ENCODE measurements around the gene PAXX.

PAXX gene, protein sequence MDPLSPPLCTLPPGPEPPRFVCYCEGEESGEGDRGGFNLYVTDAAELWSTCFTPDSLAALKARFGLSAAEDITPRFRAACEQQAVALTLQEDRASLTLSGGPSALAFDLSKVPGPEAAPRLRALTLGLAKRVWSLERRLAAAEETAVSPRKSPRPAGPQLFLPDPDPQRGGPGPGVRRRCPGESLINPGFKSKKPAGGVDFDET

DNA sequence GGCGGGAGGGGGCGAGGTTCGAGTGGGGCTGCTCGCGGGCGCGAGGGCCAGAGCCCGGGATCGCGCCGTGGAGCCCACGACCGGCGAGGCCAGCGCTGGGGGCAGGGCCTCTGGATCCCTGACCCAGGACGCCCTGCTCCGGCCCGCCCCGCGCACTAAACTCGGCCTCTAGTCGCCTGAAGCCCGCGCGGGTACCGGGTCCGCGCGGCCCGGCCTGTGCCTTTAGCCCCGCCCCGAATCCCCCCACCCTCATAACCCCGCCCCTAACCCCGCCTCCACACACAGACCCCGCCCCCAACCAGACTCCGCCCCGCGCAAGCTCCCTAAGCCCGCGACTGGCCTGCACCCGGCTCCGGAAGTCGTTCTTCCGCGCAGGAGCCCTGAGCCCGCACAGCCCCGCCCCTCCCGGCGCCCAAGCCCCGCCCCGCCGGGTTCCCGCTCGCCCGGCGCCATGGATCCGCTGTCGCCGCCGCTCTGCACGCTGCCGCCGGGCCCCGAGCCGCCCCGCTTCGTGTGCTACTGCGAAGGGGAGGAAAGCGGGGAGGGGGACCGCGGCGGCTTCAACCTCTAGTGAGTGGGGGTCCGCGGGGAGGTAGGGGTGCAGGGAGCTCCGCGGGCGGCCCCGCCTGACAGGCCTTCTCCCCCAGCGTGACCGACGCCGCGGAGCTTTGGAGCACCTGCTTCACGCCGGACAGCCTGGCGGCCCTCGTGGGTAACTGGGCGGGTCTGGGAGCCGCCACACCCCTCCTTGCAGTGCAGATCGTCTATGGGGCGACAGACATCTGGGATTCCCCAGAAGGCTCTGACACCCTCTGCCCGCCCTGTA is at the start of gene PAXX:
Gene PAXX, plus strand, starts transcription at position 430 of the 826 bp plus-strand sequence. Its CDS starts 22 bp downstream, at position 452.
- DNase-seq: peak; percentile 90

DNA sequence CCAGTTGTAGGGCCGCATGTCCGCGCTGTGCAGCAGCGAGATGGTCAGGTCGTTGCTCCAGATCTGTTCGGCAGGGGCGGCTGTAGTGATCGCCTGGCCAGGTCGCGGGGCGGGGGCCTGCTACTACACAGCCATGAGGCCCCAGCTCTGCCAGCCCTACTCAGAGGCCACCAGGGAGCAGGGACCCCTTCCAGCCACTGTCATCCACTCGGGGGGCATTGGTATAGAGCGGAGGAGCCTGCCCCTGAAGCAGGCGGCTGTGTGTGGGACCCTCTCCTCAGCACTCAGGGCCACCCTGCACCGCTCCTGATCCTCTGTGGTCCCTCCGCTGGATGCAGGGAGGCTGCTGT is 49.4 kb upstream of the PAXX start:
- DNase-seq: no peak

DNA sequence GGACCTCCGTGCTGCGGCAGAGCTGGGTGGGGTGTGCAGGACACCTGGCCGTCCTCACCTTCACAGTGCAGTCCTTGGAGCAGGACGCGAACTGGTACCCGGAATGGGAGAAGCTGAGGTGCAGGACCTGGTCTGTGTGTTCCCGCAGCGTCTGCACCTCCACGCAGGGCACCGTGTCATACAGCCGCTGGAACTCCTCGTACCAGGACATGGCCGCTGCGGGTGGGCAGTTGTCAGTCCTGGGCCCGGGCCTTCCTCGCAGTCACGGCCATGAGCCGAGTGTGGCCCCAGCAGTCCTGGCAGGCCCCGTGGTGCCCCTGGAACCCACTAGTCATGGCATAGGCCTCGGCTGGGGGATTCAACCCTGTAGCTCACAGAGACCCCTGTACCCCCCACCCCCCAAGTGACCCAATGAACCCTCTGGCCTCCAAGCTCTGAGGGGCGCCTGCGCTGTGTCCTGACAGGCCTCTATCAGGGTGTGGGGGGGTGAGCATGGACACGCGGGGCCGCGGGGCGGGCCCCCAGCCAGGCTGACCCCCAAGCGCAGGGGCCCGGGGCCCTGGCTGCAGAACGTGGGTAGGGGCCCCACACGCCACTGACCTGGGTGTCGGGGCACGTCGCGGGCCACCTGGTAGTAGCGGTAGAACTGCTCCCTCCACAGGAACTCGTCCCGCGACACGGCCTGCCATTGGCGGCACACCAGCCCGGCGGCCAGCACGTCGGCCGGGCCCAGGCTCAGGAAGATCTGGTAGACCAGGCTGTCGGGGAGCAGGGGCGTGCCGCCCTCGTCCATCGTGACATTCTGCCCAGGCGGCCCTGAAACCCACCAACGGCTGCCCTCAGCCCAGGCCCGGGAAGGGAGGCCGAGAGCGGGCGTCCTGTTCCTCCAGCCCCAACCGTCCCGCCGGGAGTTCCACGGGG is 48.7 kb upstream of the PAXX start:
- DNase-seq: peak; percentile 20

DNA sequence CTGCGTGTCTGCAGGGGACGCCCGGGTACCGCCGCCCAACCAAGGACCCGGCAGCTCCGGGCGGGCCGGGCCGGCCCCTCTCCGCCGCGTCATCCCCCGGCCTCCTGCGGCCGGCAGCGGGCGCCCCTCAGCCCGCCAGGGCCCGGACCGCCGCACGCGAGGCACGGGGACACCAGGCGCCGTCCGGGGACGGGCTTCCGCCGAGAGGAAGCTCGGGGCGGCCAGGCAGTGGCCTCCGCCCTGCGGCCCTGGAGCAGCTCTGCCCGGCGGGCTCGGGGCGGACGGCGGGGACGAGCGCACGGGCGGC is 48.1 kb upstream of the PAXX start:
- DNase-seq: no peak

DNA sequence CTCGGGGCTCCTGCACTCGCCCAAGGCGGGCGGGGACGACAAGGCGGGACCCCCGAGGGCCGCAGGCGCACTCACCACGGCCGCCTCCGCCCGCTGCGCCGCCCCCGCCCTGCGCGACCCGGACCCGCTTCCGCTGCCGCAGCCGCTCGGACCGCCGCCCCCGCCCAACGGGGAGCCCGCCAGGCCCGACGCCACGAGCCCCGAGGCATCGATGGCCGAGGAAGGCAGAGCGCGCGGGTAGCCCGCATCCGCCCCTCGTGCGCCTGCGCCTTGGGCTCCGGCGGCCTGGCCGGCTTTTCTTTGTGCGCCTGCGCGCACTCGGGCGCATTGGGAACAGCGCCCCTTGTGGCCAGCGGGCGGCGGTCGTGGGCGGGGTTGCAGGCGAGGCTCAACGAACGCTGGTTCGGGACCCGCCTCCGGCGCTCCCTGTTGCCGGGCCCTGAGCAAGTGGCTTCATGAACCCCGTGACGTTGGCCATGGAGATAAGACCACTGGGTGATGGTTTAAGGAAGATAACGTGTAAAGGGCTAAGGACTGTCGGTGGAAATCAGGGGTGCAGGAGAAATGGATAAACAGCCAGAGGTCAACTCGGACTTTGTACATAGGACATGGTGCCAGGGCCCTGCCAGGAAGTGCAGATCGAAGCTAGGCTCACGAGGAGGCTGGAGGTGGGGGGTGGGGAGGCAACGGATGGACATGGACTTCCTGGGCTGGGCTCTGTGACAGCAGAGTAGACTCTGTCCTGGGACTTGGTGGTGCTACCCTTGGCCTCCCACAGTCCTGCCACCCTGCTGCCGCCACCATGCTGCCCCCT is 47.5 kb upstream of the PAXX start, which contains the start of the genes C8G and FBXW5:
Gene C8G, plus strand, starts transcription at position 725 of the 814 bp plus-strand sequence. Its CDS starts 78 bp downstream, at position 803.
Gene FBXW5, minus strand, starts transcription at position 220 of the 814 bp plus-strand sequence. CDS start 655 bp downstream, outside the sequence.
- DNase-seq: peak; percentile 91

DNA sequence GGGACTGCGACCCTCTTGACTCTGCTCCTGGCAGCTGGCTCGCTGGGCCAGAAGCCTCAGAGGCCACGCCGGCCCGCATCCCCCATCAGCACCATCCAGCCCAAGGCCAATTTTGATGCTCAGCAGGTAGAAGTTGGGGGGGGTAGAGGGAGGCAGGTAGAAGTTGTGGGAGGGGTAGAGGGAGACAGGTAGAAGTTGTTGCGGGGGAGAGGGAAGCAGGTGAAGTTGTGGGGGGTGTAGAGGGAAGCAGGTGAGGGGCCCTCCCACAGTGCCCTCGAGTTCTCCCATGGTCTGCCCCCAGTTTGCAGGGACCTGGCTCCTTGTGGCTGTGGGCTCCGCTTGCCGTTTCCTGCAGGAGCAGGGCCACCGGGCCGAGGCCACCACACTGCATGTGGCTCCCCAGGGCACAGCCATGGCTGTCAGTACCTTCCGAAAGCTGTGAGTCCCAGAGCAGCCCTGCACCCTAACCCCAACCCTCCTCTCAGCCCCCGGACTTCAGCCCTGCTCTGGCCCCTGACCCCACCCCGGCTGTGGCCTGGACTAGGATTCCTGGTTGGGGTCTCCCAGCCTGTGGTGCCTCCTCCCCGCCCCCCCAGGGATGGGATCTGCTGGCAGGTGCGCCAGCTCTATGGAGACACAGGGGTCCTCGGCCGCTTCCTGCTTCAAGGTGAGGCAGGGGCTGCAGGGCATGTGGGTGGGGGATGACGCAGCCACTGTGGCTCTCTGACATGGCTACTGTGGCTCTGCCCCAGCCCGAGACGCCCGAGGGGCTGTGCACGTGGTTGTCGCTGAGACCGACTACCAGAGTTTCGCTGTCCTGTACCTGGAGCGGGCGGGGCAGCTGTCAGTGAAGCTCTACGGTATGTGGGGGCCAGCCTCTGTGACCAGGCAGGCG is 46.6 kb upstream of the PAXX start:
- DNase-seq: no peak

DNA sequence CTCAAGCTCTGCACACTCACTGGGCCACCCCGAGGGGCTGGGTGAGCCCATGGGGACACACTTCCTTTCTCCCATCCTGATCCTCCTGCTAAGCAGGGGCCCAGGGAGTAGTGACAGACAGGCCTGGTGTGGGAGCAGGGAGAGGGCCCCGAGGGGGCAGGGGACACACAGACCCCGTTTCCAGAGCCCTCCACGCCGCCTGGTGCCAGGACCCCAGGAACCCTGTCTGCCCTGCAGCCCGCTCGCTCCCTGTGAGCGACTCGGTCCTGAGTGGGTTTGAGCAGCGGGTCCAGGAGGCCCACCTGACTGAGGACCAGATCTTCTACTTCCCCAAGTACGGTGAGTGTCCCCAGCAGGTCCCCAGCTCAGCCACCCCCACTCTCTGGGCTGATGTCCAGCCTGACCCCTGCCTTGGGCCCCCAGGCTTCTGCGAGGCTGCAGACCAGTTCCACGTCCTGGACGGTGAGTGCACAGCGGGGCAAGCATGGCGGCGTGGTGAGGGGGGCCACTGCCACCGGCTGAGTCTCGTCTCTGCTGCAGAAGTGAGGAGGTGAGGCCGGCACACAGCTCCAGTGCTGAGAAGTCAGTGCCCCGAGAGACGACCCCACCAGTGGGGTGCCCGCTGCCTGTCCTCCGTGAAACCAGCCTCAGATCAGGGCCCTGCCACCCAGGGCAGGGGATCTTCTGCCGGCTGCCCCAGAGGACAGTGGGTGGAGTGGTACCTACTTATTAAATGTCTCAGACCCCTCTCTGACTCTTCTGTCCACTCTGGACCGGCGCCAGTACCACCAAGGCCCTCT is 45.8 kb upstream of the PAXX start:
- DNase-seq: no peak

DNA sequence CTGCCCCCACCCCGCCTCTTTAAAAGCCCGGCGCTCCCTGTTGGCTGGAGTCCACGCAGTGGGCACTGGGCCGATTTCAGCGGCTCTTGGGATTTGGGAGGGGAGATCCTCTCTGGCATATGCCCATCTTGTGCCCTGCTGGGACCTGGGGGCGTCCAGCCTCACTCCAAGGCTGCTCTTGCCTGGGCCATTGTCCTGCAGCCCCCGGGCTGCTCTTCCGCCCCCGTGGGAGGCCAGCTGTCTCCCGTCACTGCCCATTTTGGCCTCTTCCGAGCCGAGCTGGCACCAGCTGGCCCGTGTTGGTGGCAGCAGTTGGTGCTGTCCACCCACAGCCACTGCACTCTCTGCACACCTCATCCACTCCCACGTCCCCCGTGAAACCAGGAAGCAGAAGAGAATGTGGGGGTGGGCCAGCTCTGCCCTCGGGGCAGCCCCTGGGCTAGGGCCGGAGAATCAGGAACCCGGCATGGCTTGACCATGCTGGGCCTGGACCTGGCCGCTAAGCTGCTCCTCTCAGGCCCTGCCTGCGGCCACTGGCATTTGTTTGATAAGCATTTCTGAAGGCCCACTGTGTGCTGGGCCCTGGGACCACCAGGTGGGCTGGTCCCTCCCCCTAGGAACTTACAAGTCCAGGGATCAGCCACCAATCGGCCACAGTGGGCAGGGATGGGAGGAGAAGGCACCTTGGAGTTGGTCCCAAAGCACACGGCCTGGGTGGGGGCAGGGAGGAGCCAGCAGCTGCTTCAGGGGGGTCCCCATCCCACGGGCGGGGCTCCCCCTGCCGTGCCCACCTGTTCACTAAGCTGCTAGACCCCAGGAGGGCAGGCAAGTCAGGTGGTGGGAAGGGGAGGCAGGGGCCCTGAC is 45.0 kb upstream of the PAXX start:
- no peak for DNase-seq

DNA sequence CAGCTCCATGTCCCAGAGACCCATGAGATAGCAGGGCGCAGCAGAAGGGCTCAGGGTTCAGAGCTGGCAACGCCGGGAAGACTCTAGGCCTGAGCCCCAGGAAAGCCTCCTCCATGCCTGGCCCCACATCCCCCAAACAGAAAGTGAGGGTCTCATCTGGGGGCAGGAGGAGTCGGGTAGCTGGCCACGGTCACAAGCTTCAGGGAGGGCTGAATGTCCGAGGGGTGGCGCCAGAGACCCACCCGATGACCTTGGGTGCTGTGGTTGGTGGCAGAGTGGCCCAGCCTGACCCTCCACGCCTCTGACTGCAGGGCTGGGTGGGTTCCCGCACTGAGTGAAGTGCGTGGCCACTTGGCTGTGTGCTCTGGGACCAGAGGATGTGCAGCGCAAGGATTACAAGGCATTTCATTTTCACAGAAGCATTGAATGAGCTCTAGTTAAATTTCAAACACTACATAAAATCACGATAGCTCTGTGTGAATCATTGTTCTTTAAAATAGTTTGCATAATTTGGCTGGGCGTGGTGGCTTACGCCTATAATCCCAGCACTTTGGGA is 44.2 kb upstream of the PAXX start:
- no peak for DNase-seq

DNA sequence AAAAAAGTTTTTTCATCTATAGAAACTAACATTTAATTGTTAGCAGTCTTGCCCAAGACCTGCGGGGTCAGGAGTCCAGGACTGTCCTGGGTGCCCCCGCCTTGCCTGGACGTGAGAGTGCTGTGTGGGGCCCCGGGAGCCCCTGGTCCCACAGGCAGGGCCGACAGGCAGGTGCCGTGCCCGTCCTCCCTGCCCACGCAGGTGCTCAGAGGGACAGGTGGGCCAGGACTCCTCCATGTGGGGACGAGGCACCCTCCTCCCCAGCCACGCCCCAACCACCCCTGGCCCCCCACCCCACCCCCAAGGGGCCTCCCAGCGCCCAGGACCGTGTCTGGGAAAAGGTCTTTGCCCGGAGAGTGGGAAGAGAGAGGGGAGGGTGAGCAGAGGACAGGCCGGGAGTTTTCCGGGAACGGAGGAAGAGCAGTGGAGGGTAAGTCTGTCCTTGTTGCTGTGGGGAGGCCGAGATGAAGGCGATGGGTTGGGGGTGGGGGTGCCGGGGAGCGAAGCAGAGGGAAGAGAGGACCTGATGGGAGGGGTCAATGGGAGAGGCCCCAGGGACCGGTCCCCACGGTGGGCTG is 42.9 kb upstream of the PAXX start:
- DNase-seq: no peak

DNA sequence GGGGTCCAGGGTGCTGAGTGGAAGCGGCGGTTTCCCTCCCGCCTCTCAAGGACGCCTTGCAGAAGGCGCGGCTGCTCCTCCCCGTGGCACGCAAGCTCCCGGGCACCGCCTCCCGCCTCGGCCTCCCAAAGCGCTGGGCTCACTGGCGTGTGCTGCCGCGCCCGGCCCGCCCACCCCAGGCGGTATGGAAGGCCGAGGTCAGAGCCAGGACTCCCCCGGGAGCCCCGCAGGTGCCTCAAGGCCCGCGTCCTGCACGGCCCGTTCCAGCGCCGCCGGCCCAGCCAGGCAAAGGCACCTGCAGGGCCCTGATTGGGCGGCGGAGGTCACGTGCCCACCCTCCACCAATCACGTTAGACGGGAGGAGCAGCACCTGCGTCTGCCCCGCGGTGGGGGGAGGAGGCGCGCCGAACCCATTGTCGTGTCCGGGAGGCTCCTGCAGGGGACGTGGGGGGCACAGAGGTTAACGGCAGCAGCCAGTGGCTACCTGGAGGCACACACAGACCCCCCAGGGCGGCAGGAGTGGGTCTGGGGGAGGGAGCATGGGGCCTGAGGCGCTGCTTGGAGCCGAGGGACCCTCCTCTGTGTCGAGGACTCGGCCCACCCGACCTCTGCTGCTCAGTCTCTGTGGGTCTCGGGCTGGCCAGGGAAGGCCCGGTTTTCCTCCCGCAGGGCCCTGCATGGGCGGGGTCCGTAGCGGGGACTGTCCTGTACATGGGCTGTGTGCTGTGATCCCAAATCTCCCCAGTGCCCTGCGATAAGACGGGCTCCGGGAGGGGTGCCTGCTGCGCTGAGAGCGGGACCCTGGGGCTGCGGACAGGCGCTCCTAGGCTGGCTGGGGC is 42.2 kb upstream of the PAXX start:
- DNase-seq: peak; percentile 94

DNA sequence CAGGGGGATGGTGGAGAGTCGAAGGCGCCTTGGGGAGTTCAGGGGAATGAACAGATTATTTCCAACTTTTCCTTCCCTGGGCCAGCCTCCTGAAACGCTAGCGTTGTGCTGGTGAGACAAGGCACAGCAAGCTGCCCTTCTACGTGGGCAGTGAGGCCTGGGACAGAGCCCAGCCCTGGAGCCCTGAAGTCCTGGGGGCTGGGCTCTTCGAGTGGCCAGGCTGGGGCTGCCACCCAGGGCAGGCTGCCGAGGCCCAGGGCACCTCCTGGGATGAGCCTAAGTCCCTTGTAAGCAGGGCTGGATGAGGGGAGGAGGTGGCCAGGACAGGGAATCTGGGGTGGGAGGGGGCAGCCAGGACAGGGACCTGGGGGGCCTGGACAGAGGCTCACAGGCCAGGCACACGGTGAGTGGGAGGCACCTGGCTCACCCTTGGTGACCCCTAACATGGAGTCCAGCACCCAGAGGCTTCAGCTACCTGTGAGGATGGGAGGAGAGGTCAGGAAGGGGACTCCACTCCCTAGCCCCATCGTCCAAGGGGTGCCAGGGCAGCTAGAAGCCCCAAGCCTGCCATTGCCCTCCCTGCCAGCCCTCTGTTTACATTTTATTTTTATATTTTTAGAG is 41.5 kb upstream of the PAXX start:
- DNase-seq: no peak

DNA sequence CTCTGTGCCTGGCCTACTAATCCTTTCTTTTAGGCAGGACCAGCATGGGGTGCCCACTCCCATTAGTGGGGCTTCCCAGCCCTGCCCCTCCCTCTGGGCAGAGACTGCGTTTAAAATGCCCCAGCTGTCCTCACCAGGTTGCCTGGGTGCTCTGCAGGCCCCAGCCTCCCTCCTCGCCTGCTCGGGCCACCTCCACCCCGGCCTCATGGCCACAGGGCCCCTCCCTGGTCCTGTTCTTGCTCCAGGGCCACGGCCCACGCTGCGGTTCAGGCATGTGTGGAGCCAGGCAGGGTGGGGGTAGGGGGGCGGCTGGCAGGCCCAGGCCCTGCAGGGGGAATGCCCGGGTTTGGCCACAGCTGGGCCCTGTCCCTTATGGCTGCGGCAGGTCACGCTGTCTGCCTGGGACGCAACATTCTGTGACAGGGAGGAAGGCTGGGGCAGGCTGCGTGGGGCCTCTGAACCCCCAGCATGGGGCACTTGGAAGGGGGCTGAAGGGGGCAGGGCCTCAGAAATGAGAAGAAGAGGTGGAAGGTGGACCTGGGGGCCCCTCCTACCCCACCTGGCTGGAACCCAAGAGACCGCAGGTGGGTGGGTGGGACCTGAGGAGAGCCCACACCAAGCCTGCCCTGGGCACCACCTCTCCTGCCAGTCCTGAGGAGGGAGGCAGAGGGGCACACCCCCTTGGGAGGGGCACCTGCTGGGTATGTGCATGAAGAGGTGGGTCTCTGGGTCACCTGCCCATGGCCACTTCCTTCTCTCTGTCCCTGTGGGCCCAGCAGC is 40.5 kb upstream of the PAXX start, which contains the start of gene LCN12:
Gene LCN12, plus strand, starts transcription at position 733 of the 780 bp plus-strand sequence. CDS start 55 bp downstream, outside the sequence.
- no peak for DNase-seq

DNA sequence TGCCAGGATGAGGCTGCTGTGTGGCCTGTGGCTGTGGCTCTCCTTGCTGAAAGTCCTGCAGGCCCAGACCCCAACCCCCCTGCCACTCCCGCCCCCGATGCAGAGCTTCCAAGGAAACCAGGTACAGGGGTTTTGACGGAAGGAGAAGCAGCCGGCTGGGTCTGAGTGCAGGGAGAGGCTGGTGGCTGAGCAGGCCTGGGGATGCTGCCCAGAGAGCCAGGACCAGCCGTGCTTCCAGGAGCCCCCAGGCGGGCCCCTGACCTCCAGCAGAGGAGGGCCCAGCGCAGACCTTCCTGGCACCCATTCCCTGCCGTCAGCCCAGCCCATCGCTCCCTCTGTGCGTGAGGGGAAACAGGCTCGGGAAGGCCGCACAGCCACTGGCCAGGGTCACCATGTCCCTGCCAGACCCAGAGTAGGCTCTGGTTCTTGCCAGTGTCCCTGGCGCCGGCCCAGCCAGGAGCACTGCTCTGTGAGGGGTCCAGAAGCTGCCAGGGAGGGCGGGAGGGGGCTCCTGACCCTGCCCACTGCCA is 39.8 kb upstream of the PAXX start:
- no peak for DNase-seq

DNA sequence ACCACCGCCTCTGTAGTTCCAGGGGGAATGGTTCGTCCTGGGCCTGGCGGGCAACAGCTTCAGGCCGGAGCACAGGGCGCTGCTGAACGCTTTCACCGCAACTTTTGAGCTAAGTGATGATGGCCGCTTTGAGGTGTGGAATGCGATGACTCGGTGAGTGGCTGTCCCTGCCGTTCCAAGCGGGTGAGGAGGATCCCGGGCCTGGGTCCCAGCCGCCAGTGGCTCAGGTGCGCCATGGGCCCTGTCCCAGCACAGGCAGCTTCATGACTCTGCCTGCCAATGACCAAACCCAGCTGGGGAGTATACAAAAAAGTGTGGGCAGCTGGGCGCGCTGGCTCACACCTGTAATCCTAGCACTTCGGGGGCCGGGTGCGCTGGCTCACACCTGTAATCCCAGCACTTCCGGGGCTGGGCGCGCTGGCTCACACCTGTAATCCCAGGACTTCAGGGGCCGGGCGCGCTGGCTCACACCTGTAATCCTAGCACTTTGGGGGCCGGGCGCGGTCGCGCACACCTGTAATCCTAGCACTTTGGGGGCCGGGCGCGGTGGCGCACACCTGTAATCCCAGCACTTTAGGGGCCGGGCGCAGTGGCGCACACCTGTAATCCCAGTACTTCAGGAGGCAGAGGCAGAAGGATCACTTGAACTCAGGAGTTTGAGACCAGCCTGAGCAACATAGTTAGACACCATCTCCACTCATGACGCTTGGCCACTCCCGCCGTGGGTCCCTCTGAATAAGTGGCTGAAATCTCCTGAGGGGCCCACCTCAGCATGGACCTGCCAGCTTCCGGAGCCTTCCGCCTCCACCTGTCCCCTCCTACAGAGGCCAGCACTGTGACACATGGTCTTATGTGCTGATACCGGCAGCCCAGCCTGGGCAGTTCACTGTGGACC is 39.1 kb upstream of the PAXX start:
- no peak for DNase-seq
